Epithelial cell of prostate (primary cell): ENCODE data around the gene SAT1.
"Not testable (repeated sequence)": the region's sequence is repeated elsewhere in the genome, so short reads cannot be mapped to it uniquely, and the experiment has no call there.

Experiments
- DNase-seq: peaks from one replicate; pipeline ENCODE4 v3.0.0-alpha.2; 2011; ENCODE audit warnings: low read depth, low spot score
- H3K27ac ChIP-seq: fragments of 450-650 bp; 2 replicates; pipeline ENCODE4 v1.5.1; 2017; ENCODE audit warnings: mild to moderate bottlenecking

Gene SAT1

GRCh38 chrX:23782863-23783588 lies at the start of gene SAT1:
TSS of gene SAT1 (plus strand) at chrX:23783173. CDS start at chrX:23783352, 179 bp downstream.
- DNase-seq: peak; percentile 73
- peak within 1 kb of the TSS; percentile 97 for H3K27ac ChIP-seq

- no peak for DNase-seq
- H3K27ac ChIP-seq: no peak overlapping the region
Observed at GRCh38 chrX:23736030-23736429, 46.9 kb upstream of the SAT1 start.

- no peak for DNase-seq
Observed at GRCh38 chrX:23737413-23737812, 45.6 kb upstream of the SAT1 start.

GRCh38 chrX:23742174-23742696 lies 40.7 kb upstream of the SAT1 start:
- H3K27ac ChIP-seq: peak overlapping the region; percentile 95
- peak; percentile 40 for DNase-seq

More at GRCh38 chrX:23737413-23737812, 45.6 kb upstream of the SAT1 start:
- no peak overlapping the region for H3K27ac ChIP-seq

- peak within 1 kb of the TSS; percentile 95 for H3K27ac ChIP-seq
- DNase-seq: peak; percentile 69
Observed at GRCh38 chrX:23742697-23743622, 40.0 kb upstream of the SAT1 start, which contains the start of gene ACOT9. TSS of gene ACOT9 (minus strand) at chrX:23743276. CDS start at chrX:23743144, 132 bp downstream.

GRCh38 chrX:23743623-23743971 lies 39.4 kb upstream of the SAT1 start:
- H3K27ac ChIP-seq: peak overlapping the region; percentile 95
- DNase-seq: not testable (repeated sequence)

- no peak for DNase-seq
- no peak overlapping the region for H3K27ac ChIP-seq
Observed at GRCh38 chrX:23745786-23746185, 37.2 kb upstream of the SAT1 start.

GRCh38 chrX:23749129-23749528 lies 33.8 kb upstream of the SAT1 start:
- no peak overlapping the region for H3K27ac ChIP-seq
- no peak for DNase-seq

GRCh38 chrX:23749576-23749975 lies 33.4 kb upstream of the SAT1 start:
- no peak overlapping the region for H3K27ac ChIP-seq

GRCh38 chrX:23752740-23753415 lies 30.1 kb upstream of the SAT1 start:
- DNase-seq: no peak
- H3K27ac ChIP-seq: no peak overlapping the region

More at GRCh38 chrX:23749576-23749975, 33.4 kb upstream of the SAT1 start:
- no peak for DNase-seq

GRCh38 chrX:23754664-23755063 lies 28.3 kb upstream of the SAT1 start:
- no peak overlapping the region for H3K27ac ChIP-seq
- no peak for DNase-seq

- no peak overlapping the region for H3K27ac ChIP-seq
- no peak for DNase-seq
Observed at GRCh38 chrX:23756165-23756564, 26.8 kb upstream of the SAT1 start.

- DNase-seq: no peak
- no peak overlapping the region for H3K27ac ChIP-seq
Observed at GRCh38 chrX:23759821-23760220, 23.2 kb upstream of the SAT1 start.

- H3K27ac ChIP-seq: no peak overlapping the region
- no peak for DNase-seq
Observed at GRCh38 chrX:23764188-23764984, 18.6 kb upstream of the SAT1 start.

- DNase-seq: no peak
- no peak overlapping the region for H3K27ac ChIP-seq
Observed at GRCh38 chrX:23765449-23765848, 17.5 kb upstream of the SAT1 start.

- DNase-seq: no peak
- no peak overlapping the region for H3K27ac ChIP-seq
Observed at GRCh38 chrX:23765868-23766267, 17.1 kb upstream of the SAT1 start.

GRCh38 chrX:23766650-23767551 lies 16.1 kb upstream of the SAT1 start:
- H3K27ac ChIP-seq: no peak overlapping the region
- DNase-seq: no peak

- no peak for DNase-seq
- H3K27ac ChIP-seq: no peak overlapping the region
Observed at GRCh38 chrX:23770142-23770541, 12.8 kb upstream of the SAT1 start.

- not testable (repeated sequence) for H3K27ac ChIP-seq, DNase-seq
Observed at GRCh38 chrX:23771086-23771485, 11.9 kb upstream of the SAT1 start.
